Activated CD4-positive, alpha-beta T cell treated with anti-CD3 and anti-CD28 coated beads, Interleukin-2, Interleukin-6, amounts not matched to agents 100 ng/mL and 50 ng/mL, durations not matched to agents 16 hours and 8 hours (primary cell): Measurements from ENCODE around the gene PTAFR.

Experiments used
- DNase-seq: peaks from one replicate; pipeline ENCODE4 v3.0.0-alpha.2; 2020

PTAFR gene

GRCh38 chr1:28176492-28177470 lies at the start of gene PTAFR:
Gene PTAFR (minus strand): TSS chr1:28176690. CDS start chr1:28151021, 25,669 bp downstream.
- no peak for DNase-seq

DNA sequence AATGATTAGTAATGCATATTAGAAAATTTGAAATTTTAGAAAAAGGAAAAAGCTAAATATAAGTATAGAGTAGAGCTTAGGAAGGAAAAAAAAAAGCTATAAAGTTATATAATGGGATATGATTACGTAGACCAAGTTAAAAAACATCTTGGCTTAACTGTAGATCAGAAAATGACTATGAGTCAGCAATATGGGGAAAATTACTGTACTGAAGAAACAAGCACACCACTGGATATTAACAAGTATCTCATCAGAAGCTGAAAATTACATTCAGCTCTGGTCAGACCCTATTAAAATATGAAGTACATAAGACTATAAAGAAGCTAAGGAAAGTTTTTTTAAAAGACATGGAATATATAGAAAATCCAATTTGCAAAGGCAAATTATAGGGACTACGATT lies 36.8 kb upstream of the PTAFR start:
- no peak for DNase-seq

DNA sequence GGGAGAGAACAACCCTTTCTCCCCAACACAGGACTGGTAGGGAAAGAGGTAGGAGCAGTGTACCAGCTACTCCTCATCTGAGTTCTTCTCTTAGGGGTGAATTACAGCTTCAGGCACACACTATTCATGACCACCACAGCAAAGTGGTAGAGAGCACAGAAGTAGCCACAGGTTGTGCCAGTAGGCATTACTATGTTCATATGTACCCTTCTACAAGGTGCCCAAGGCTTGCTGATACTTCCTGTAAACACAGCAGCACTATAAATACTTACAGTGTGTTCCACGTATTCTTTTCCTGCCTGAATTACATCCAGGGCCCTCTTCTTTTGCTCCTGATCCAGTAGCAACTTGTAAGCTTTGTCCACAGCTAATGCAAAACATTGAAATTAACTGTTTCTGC lies 33.2 kb upstream of the PTAFR start:
- no peak for DNase-seq

- peak; percentile 69 for DNase-seq
These were observed 32.4 kb upstream of the PTAFR start for GRCh38 chr1:28208818-28209441.

DNA sequence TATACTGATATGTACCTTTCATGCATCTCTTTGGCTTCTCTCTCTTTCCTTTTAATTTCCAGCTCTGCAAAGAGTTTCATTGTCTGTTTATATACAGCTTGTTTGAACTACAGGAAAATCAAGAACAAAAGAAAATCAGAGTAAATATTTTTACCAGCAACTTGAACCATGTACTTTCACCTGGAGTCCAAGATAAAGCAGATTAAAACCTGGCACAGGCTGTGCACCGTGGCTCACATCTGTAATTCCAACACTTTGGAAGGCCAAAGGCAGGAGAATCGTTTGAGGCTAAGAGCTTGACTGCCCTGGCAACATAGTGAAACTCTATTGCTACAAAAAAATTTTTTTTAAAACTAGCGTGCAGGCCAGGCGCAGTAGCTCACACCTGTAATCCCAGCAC lies 28.8 kb upstream of the PTAFR start:
- DNase-seq = no peak

- peak; percentile 7 for DNase-seq
These were observed 23.9 kb upstream of the PTAFR start for GRCh38 chr1:28200234-28200873.

GRCh38 chr1:28199328-28200233 lies 23.1 kb upstream of the PTAFR start:
- DNase-seq = peak; percentile 93

DNA sequence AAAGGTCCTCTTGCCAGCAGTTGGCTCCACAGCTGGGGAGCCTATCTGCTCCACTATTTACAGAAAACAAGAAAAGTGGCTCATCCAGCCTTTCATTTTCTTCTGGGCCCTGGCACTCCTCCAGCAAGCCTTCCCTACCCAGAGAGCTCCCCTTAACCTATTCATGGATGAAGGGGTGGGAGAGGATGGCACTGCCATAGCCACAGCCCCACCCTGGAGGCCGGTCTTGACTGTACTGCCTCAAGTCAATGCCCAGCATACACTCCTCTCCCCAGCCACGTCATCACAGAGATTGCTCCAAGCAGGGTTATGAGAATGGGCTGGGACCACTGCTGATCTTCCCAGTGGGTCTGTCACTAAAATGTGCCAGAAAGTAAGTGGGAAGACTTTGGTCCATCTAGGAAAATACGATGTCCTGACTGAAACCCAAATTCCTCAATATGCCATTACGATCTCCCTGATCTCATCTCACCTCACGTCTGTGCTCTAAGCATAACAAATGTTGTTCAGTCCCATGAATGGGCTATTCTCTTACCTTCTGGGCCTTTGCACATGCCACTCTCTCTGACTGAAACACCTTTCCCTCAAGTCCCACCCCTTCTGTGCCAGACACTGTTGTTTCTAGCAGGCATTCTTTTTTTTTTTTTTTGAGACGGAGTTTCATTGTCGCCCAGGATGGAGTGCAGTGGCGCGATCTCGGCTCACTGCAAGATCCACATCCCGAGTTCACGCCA lies 21.4 kb upstream of the PTAFR start:
- no peak for DNase-seq

DNA sequence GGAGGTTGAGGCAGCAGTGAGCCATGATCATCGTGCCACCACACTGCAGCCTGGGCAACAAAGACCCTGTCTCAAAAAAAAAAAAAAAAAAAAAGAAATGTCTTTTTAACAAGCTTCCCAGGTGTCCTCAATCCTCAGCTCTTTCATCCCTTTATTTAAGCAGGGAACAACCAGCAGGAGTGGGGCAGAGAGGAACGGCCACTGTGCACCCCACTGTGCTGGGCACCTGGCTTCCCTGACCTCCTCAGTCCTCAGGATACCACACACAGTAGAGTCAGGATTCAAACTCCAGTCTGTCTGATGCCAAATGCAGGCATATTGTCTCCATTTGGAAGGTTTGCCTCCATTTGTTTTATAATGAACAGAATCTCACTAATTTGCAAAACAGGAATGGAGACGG lies 19.8 kb upstream of the PTAFR start:
- no peak for DNase-seq

- DNase-seq = no peak
These were observed 19.3 kb upstream of the PTAFR start for GRCh38 chr1:28195780-28196179.

DNA sequence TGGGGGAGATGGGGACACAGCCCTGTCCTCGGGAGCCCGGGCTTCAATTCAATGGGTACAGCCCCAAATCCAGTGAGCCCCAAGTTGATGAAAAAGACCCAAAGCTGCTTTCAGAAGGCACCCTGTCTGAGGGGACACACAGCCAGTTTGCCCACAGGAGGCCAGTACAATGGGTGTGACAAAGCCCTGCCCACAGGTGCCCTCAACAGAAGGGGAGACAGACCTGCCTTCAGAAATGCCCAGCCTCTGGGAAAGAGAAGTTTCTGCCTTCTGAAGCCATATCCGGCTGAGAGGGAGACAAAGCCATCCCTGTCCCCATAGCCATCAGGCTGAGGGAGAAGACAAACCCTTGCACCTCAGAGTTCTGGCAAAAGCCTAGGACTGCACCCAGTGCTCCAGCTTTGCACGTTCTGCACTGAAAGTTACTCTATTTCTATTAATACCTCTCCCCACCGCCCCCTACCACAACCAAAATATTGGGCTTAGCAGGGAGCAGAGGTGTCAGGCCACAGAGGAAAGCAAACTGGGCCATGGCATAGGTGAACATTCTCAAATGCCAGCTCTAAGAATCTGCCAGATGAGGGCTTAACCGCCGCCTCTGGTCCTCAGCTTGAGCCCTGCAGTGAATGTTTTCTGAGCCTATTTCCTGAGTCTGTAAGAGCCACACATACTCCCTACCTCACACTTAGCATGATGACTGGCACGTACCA lies 18.0 kb upstream of the PTAFR start:
- no peak for DNase-seq

DNA sequence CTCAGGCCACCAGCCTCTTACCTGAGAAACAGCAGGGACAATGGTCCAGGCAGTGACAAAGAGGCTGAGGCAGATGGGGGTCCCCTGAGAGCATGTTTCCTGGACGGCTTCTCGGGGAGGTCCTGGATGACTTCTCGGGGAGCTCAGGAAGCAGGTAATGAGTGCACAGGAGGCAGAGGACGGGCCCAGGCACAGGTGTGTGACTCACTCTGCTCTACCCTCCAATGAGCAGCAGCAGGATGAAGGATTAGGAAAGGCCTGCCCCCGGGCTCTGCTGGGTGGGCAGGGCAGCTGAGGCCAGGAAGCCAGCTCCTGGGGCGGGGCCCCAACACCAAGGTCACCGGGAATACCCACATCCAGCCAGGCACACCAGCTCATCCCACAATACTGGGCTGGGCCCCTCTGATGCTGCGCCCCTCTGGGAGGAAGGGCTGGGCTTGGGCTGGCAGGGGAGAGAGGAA lies 17.2 kb upstream of the PTAFR start:
- no peak for DNase-seq

- DNase-seq = no peak
These were observed 14.6 kb upstream of the PTAFR start for GRCh38 chr1:28190996-28191645.

- DNase-seq = no peak
These were observed 14.0 kb upstream of the PTAFR start for GRCh38 chr1:28190337-28190979.

DNA sequence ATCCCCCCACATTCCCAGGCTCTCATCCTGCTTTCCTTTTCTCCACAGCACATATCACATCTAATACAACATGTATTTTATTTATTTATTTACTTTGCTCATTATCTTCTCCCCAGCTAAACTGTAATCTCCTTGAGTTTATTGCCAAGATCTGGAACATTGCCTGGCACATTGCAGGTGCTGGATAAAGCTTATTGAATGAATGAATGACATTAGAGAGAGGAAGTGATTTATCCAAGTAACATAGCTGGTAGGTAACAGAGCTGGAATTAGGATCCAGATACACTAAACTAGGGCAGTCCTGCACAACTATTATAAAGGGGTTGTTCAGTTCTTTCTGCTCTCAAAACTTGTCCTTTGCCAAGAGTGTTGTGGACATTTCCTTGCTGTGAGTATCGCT lies 8.6 kb upstream of the PTAFR start:
- DNase-seq = no peak

GRCh38 chr1:28180306-28181305 lies 4.1 kb upstream of the PTAFR start:
- DNase-seq = no peak

- no peak for DNase-seq
These were observed 2.4 kb upstream of the PTAFR start for GRCh38 chr1:28178690-28179485.

- no peak for DNase-seq
These were observed 470 bp downstream of the PTAFR start for GRCh38 chr1:28175955-28176485.
